MM.1S (cell line): ENCODE data around the gene KCNK10.

Experiments
- DNase-seq: peaks from one replicate; pipeline ENCODE4 v3.0.0-alpha.2; 2015
- H2AFZ ChIP-seq: fragments of 300-600 bp; sonication (generic); 2 replicates; pipeline ENCODE4 v1.6.0; 2016; ENCODE audit warnings: antibody characterized with exemption, low read length
- H3F3A ChIP-seq: fragments of 300-600 bp; sonication (generic); 2 replicates; pipeline ENCODE4 v1.6.1; 2016; ENCODE audit warnings: mild to moderate bottlenecking, antibody characterized with exemption, low read length, moderate library complexity, mixed read lengths; ENCODE audit not compliant: insufficient read depth
- H3K27ac ChIP-seq: fragments of 300-600 bp; sonication (generic); 2 replicates; pipeline ENCODE4 v1.5.1; 2016; ENCODE audit warnings: mild to moderate bottlenecking, low read length
- H3K27me3 ChIP-seq: fragments of 300-600 bp; sonication (generic); replicated peaks from 2 replicates; pipeline ENCODE4 v1.6.0; 2016; ENCODE audit warnings: low read length; ENCODE audit not compliant: insufficient read depth
- H3K36me3 ChIP-seq: fragments of 300-600 bp; sonication (generic); replicated peaks from 2 replicates; pipeline ENCODE4 v1.6.1; 2016; ENCODE audit warnings: mild to moderate bottlenecking, low read length, mixed read lengths; ENCODE audit not compliant: insufficient read depth
- H3K4me1 ChIP-seq: fragments of 300-600 bp; sonication (generic); 2 replicates; pipeline ENCODE4 v1.6.1; 2016; ENCODE audit warnings: low read length, mixed read lengths
- H3K4me2 ChIP-seq: fragments of 300-600 bp; sonication (generic); 2 replicates; pipeline ENCODE4 v1.6.0; 2016; ENCODE audit warnings: low read depth, low read length
- H3K4me3 ChIP-seq: fragments of 300-600 bp; sonication (generic); 2 replicates; pipeline ENCODE4 v1.5.1; 2016; ENCODE audit warnings: low read length, mixed read lengths
- H3K79me2 ChIP-seq: fragments of 300-600 bp; sonication (generic); 2 replicates; pipeline ENCODE4 v1.6.1; 2016; ENCODE audit warnings: mixed run types, low read length, mixed read lengths
- H3K9ac ChIP-seq: fragments of 300-600 bp; sonication (generic); 2 replicates; pipeline ENCODE4 v1.6.1; 2016; ENCODE audit warnings: low read length, mixed read lengths
- H3K9me2 ChIP-seq: fragments of 300-600 bp; sonication (generic); replicated peaks from 2 replicates; pipeline ENCODE4 v1.6.1; 2016; ENCODE audit warnings: mild to moderate bottlenecking, low read length, mixed read lengths; ENCODE audit not compliant: insufficient read depth
- H3K9me3 ChIP-seq: fragments of 300-600 bp; sonication (generic); replicated peaks from 2 replicates; pipeline ENCODE4 v1.6.1; 2016; ENCODE audit warnings: mild to moderate bottlenecking, low read length, mixed read lengths; ENCODE audit not compliant: insufficient read depth
- H4K20me1 ChIP-seq: fragments of 300-600 bp; sonication (generic); 2 replicates; pipeline ENCODE4 v1.6.1; 2016; ENCODE audit warnings: mild to moderate bottlenecking, low read length, moderate library complexity, mixed read lengths; ENCODE audit not compliant: insufficient read depth
- CTCF ChIP-seq: fragments of 300-600 bp; sonication (generic); IDR thresholded peaks from 2 replicates; pipeline ENCODE4 v1.5.1; 2016; ENCODE audit warnings: antibody characterized with exemption, low read length, mixed read lengths
- EZH2 ChIP-seq: fragments of 300-600 bp; sonication (generic); optimal IDR thresholded peaks from 2 replicates; pipeline ENCODE3; 2017; ENCODE audit warnings: low read depth, mild to moderate bottlenecking, antibody characterized with exemption, low read length, mixed read lengths
- EZH2phosphoT487 ChIP-seq: fragments of 300-600 bp; sonication (generic); IDR thresholded peaks from 2 replicates; pipeline ENCODE4 v1.6.1; 2018; ENCODE audit warnings: antibody characterized with exemption, low read length

KCNK10 gene

GRCh38 chr14:88324491-88324890, 1.4 kb upstream of the KCNK10 start:
- Histone ChIP-seq H4K20me1 (no peaks in the 10 kb centered on the region), H3K9me2 (no peaks in the 10 kb centered on the region), H2AFZ (no peak overlapping the region), H3K79me2 (no peaks in the 10 kb centered on the region), H3F3A (no peaks in the 10 kb centered on the region), H3K27me3 (no peaks in the 10 kb centered on the region), H3K4me3 (no peak overlapping the region), H3K9me3 (no peaks in the 10 kb centered on the region), H3K4me2 (no peak overlapping the region), H3K4me1 (no peaks in the 10 kb centered on the region), H3K36me3 (no peaks in the 10 kb centered on the region), H3K27ac (no peak overlapping the region), H3K9ac (no peak overlapping the region)
- TF ChIP-seq EZH2: no peak
- no peak for TF ChIP-seq EZH2phosphoT487
- TF ChIP-seq CTCF: no peak
- no peak for DNase-seq

- H3K79me2 ChIP-seq: no peaks in the 10 kb centered on the region
- H2AFZ ChIP-seq: no peak overlapping the region
- H3K9me2 ChIP-seq: no peaks in the 10 kb centered on the region
- H3K4me3 ChIP-seq: no peak overlapping the region
- H3K9ac ChIP-seq: no peak overlapping the region
- H3K36me3 ChIP-seq: no peaks in the 10 kb centered on the region
- no peaks in the 10 kb centered on the region for H4K20me1 ChIP-seq
- no peak for TF ChIP-seq EZH2phosphoT487
- no peak for TF ChIP-seq CTCF
- TF ChIP-seq EZH2: no peak
- H3K4me2 ChIP-seq: no peak overlapping the region
- no peak overlapping the region for H3K27ac ChIP-seq
- no peaks in the 10 kb centered on the region for H3F3A ChIP-seq
- H3K27me3 ChIP-seq: no peaks in the 10 kb centered on the region
- H3K4me1 ChIP-seq: no peaks in the 10 kb centered on the region
- no peaks in the 10 kb centered on the region for H3K9me3 ChIP-seq
- no peak for DNase-seq
These were observed 592 bp upstream of the KCNK10 start for GRCh38 chr14:88323523-88324199.

- DNase-seq: no peak
- Histone ChIP-seq H3K9ac (no peak overlapping the region), H3F3A (no peaks in the 10 kb centered on the region), H3K27ac (no peak overlapping the region), H3K9me2 (no peaks in the 10 kb centered on the region), H3K4me1 (no peaks in the 10 kb centered on the region), H2AFZ (no peak overlapping the region), H3K79me2 (no peaks in the 10 kb centered on the region), H3K27me3 (no peaks in the 10 kb centered on the region), H3K36me3 (no peaks in the 10 kb centered on the region), H3K4me3 (no peak overlapping the region), H3K9me3 (no peaks in the 10 kb centered on the region), H4K20me1 (no peaks in the 10 kb centered on the region), H3K4me2 (no peak overlapping the region)
- TF ChIP-seq EZH2phosphoT487 (no peak), EZH2 (no peak), CTCF (no peak)
These were observed 474 bp downstream of the KCNK10 start for GRCh38 chr14:88322504-88323085.
